ENCODE results near the gene IGF1. TPM values are rescaled to one million over a fixed set of nuclear protein-coding genes. Genes with fewer than 3 reads are reported as not detected.

Gene IGF1
- total RNA-seq = 10 to 100 TPM in 7 of 9 donors, 1 to 10 TPM in 2; 1.7 to 28.4 (median 17.3) TPM
- polyA plus RNA-seq = 10 to 100 TPM in 2 of 3 donors, 1 to 10 TPM in 1; 7.7 to 17.2 (median 14.3) TPM
- long read RNA-seq, donor 1 = 0 reads
- long read RNA-seq, donor 2 = 0 reads
- long read RNA-seq, donor 3 = 0 reads
- long read RNA-seq, donor 4, full-length matches to known transcripts = 3 of 6 reads
- long read RNA-seq, donor 4, partial matches to known transcripts = 1 of 6 reads
- long read RNA-seq, donor 4, other reads (novel, unspliced or antisense) = 2 of 6 reads
- long read RNA-seq, donor 5, full-length matches to known transcripts = 8 of 8 reads
- long read RNA-seq, donor 5, partial matches to known transcripts = 0 of 8 reads
- long read RNA-seq, donor 5, other reads (novel, unspliced or antisense) = 0 of 8 reads
- long read RNA-seq, donor 6, full-length matches to known transcripts = 18 of 18 reads
- long read RNA-seq, donor 6, partial matches to known transcripts = 0 of 18 reads
- long read RNA-seq, donor 6, other reads (novel, unspliced or antisense) = 0 of 18 reads
- long read RNA-seq, donor 7, full-length matches to known transcripts = 1 of 1 reads
- long read RNA-seq, donor 7, partial matches to known transcripts = 0 of 1 reads
- long read RNA-seq, donor 7, other reads (novel, unspliced or antisense) = 0 of 1 reads
- long read RNA-seq, donor 8 = 0 reads
- long read RNA-seq, donor 9 = 0 reads
- long read RNA-seq, donor 10 = 0 reads

GRCh38 chr12:102480406-102480805, at the start of gene IGF1:
Gene IGF1 (minus strand): TSS chr12:102480563. CDS start chr12:102480381, 182 bp downstream.
- Histone ChIP-seq H3K9me3 (replicated peaks in 1 of 3) (no peaks in the 10 kb centered on the region), H3K36me3 (replicated peaks in 1 of 2) (no peaks in the 10 kb centered on the region), H3K4me1 (replicated peaks in 1 of 2) (peaks cover 0 to 15% of the 10 kb centered on the region in 2 donors), H3K4me3 (peak within 1 kb of the TSS in 1 of 4 donors; percentile 47), H3K27ac (peak within 1 kb of the TSS in 4 of 5 donors; percentile 2 to 47 (median 22)), H3K27me3 (no peaks in the 10 kb centered on the region)
- TF ChIP-seq POLR2A (IDR thresholded peaks at IDR 0.05) = no peak
- TF ChIP-seq, protein P1, sequence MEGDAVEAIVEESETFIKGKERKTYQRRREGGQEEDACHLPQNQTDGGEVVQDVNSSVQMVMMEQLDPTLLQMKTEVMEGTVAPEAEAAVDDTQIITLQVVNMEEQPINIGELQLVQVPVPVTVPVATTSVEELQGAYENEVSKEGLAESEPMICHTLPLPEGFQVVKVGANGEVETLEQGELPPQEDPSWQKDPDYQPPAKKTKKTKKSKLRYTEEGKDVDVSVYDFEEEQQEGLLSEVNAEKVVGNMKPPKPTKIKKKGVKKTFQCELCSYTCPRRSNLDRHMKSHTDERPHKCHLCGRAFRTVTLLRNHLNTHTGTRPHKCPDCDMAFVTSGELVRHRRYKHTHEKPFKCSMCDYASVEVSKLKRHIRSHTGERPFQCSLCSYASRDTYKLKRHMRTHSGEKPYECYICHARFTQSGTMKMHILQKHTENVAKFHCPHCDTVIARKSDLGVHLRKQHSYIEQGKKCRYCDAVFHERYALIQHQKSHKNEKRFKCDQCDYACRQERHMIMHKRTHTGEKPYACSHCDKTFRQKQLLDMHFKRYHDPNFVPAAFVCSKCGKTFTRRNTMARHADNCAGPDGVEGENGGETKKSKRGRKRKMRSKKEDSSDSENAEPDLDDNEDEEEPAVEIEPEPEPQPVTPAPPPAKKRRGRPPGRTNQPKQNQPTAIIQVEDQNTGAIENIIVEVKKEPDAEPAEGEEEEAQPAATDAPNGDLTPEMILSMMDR (IDR thresholded peaks at IDR 0.05) = no peak
- intact Hi-C loops (cut with DNase I) = no loop called here
- 32 to 39% (median 36%) methylated on average over 2 of the region's 2 CpGs for WGBS, 4 donors
- no peak for DNase-seq

- Histone ChIP-seq H3K27me3 (no peaks in the 10 kb centered on the region), H3K36me3 (replicated peaks in 1 of 2) (no peaks in the 10 kb centered on the region), H3K4me1 (replicated peaks in 1 of 2) (no peaks in the 10 kb centered on the region), H3K27ac (no peak overlapping the region), H3K9me3 (replicated peaks in 1 of 3) (no peaks in the 10 kb centered on the region), H3K4me3 (no peak overlapping the region)
- DNase-seq = no peak
- intact Hi-C loops (cut with DNase I) = no loop called here
- TF ChIP-seq, protein P1 (IDR thresholded peaks at IDR 0.05) = no peak
- TF ChIP-seq POLR2A (IDR thresholded peaks at IDR 0.05) = no peak
These were observed 47.7 kb upstream of the IGF1 start for GRCh38 chr12:102528111-102528510.

DNA sequence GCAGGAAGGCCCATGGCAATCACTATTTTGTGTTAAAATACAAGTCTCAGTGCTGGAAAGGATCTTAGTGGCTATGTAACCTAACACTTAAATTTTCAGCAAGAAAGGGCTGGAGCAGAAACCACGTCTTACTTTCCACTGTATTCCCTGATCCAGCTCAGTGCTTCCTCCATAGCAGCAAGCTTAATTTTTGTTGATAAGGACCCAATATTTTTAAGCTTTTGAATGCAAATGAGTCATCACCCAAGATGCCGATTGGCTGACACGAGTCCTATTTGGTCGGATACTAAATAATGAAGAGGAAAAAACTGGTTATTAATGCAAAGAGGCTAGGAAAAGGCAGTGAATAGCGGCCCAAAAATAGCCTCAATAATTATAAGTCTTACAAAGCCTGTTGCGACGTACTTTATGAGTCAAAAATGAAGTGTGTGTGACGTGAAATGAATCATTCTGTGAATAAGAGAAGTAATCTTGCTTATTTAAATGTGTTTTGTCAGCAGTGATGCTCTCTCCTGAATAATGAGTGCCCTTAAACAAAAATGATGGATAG, 46.9 kb upstream of the IGF1 start:
- Histone ChIP-seq H3K4me1 (replicated peaks in 1 of 2) (no peaks in the 10 kb centered on the region), H3K9me3 (replicated peaks in 1 of 3) (no peaks in the 10 kb centered on the region), H3K36me3 (replicated peaks in 1 of 2) (no peaks in the 10 kb centered on the region), H3K27ac (no peak overlapping the region), H3K4me3 (no peak overlapping the region), H3K27me3 (no peaks in the 10 kb centered on the region)
- no peak for DNase-seq
- WGBS, 4 donors = 70 to 78% (median 75%) methylated on average over 8 of the region's 8 CpGs
- intact Hi-C loops (cut with DNase I) = no loop called here
- TF ChIP-seq POLR2A (IDR thresholded peaks at IDR 0.05) = no peak
- TF ChIP-seq, protein P1 (IDR thresholded peaks at IDR 0.05) = no peak

GRCh38 chr12:102526656-102527055, 46.3 kb upstream of the IGF1 start:
- no peaks in the 10 kb centered on the region for H3K9me3 ChIP-seq (replicated peaks in 1 of 3)
- no peak overlapping the region for H3K4me3 ChIP-seq
- intact Hi-C loops (cut with DNase I) = no loop called here
- TF ChIP-seq POLR2A (IDR thresholded peaks at IDR 0.05) = no peak
- TF ChIP-seq, protein P1 (IDR thresholded peaks at IDR 0.05) = no peak
- no peaks in the 10 kb centered on the region for H3K4me1 ChIP-seq (replicated peaks in 1 of 2)
- H3K36me3 ChIP-seq (replicated peaks in 1 of 2) = no peaks in the 10 kb centered on the region
- DNase-seq = no peak
- H3K27me3 ChIP-seq = no peaks in the 10 kb centered on the region
- 73 to 88% (median 85%) methylated on average over 1 of the region's 1 CpG for WGBS, 4 donors
- H3K27ac ChIP-seq = no peak overlapping the region

Data from adrenal gland (tissue), 19 donors.